Skin epidermis (tissue), 12 donors: Measurements from ENCODE around the gene PRKAR2B.
"Not testable (repeated sequence)": the region's sequence is repeated elsewhere in the genome, so short reads cannot be mapped to it uniquely, and the experiment has no call there.

ENCODE experiments used
- H3K27ac ChIP-seq, 21 experiments: fragments of 200-600 bp; sonication (generic) in 11 of 21; one replicate each; pipeline ENCODE4 v1.5.0; 2020; ENCODE audit warnings: mild to moderate bottlenecking in 3 of 21, inconsistent platforms in 2 of 21, moderate library complexity in 2 of 21
- H3K4me3 ChIP-seq, 7 experiments: fragments of 200-600 bp; sonication (generic) in 2 of 7; one replicate each; pipeline ENCODE4 v1.5.0; 2020; ENCODE audit warnings: inconsistent platforms in 2 of 7, mild to moderate bottlenecking in 2 of 7, moderate library complexity in 1 of 7

Gene PRKAR2B

DNA sequence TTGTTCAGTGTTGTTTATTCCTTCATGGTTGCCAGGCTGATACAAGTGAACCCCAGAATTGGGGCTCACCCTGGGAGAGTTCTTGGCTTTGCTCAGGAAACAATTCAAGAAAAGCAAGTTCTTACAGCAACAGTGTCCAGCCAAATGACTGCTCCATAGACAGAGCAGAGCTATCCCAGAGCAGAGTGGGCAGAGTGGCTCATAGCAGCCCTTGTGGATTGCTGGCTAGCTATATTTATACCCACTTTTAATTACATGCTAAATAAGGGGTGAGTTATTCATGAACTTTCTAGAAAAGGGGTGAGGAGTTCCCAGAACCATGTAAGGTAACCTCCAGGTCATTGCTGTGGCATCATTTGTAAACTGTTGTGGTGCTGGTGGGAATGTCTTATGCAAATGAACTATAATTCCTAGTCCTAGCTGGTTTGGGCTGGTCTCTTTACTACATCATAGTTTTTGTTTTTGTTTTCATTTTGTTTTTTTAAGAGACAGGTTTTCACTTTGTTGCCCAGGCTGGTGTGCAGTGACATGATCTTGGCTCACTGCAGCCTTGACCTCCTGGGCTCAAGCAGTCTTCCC, 64.4 kb downstream of the PRKAR2B start:
- no peak overlapping the region for H3K27ac ChIP-seq

DNA sequence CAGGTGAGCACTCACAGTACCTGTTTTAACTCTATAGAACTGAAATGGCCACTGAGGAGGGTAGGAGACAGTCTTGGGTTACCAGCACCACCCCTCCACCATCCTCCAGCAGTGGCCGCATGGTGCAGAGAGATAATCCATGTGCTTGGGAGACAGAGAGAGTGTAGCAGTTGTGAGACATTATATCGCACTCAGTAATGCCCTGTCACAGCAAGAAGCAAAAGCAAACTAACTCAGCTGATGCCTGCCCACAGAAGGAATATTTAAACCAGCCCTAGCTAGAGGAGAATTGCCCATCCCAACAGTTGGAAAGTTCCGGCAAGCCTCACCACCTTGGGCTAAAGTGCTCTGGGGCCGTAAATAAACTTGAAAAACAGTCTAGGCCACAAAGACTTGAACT, 65.5 kb downstream of the PRKAR2B start:
- no peak overlapping the region for H3K27ac ChIP-seq
- no peak overlapping the region for H3K4me3 ChIP-seq

More for the DNA sequence above, 64.4 kb downstream of the PRKAR2B start:
- H3K4me3 ChIP-seq = no peak overlapping the region

DNA sequence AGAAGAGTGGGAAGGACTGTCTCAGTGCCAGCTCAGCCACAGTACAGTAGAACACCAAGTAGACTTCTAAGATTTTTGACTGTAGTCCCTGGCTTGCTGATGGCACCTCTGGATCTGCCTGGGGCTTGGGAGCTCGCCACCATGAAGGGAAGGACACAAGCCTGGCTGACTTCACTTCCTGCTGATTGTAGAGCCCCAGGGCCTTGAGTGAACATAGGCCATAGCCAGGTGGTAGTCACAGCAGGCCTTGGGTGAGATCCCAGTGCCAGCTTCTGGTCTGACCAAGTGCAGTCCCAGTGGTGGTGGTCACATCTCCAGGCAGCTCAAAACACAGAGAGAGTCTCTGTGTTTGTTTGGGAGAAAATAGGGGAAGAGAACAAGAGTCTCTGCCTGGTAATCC, 66.7 kb downstream of the PRKAR2B start:
- Histone ChIP-seq H3K4me3 (no peak overlapping the region), H3K27ac (no peak overlapping the region)

DNA sequence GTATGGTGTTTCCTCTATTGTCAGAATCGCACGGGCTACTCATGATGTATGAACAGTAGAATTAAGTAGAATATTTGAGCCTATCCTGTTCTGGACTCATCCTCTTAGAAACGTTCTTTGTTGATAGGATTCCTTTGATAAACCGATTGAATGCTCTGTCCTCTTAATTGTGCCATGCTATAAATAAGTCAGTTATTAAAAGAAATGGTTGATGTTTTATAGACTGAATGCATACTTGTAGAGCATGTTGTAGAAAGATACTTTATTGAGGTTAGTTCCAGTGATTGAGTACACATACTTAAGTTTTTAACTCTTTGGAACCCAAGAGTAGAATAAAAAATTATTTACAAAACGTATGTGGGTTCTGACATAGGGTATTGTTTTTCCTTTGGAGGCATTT, 69.4 kb downstream of the PRKAR2B start:
- no peak overlapping the region for H3K27ac ChIP-seq
- H3K4me3 ChIP-seq = no peak overlapping the region

GRCh38 chr7:107115114-107115513, 70.6 kb downstream of the PRKAR2B start:
- Histone ChIP-seq H3K27ac (no peak overlapping the region), H3K4me3 (no peak overlapping the region)

GRCh38 chr7:107115762-107116540, 71.4 kb downstream of the PRKAR2B start:
- Histone ChIP-seq H3K4me3 (no peak overlapping the region), H3K27ac (no peak overlapping the region)

GRCh38 chr7:107118109-107118900, 73.8 kb downstream of the PRKAR2B start:
- Histone ChIP-seq H3K4me3 (no peak overlapping the region), H3K27ac (peak overlapping the region in 1 of 21 experiments; percentile 14)

DNA sequence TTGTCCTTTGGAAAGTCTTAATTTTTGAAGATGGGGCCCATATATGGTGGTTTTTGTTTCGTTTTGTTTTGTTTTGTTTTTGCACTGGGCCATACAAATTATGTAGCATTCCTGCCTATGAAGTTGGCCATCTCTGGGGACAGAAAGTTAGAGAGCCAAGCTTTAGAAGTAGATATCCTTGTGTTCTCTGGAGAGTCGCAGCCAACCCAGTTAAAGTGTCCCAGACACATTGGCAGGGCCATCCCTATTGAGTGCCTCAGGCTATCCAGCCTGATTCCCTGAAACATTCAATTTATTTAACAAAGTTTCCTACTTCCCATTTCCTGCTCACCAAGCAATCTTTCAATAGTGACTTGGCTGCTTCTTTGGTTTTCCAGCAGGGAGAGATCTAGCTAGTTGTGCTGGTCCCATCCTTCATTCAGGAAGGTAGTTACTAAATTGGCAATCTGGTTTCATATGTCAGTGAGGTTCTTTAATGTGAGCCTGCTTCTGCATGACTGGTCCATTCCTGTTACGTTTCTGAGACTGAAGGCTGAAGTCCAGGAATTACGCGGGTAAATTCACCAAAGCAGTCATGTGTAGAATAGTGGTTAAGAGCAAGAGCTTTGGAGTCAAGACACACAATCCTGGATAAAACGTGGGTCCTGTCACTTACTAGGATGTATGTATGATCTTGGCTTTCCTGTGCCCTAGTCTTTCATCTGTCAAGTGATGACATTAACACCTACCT, 75.0 kb downstream of the PRKAR2B start:
- Histone ChIP-seq H3K4me3 (no peak overlapping the region), H3K27ac (no peak overlapping the region)

DNA sequence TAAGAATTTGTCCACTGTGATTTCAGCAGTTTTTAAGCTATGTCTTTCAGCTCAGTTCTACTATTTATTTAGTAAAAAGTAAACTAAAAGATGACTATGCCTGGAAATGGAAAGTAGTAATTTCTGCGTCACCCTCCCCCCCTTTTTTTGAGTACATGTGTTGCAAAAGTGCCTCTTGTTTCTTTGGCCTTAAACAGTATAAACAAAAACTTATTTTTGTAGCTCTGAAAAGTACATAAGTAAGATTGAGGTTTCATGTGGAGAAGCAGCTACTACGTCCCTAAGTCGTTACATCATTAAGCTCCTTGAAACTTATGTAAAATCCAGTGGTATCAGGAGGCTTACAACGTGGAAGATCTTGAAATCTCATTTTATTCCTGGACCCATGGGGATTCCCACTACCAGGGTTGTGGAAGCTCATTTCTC, 78.0 kb downstream of the PRKAR2B start:
- H3K4me3 ChIP-seq = no peak overlapping the region
- H3K27ac ChIP-seq = peak overlapping the region in 1 of 21 experiments; percentile 18

- Histone ChIP-seq H3K27ac (no peak overlapping the region), H3K4me3 (no peak overlapping the region)
These were observed 78.9 kb downstream of the PRKAR2B start for GRCh38 chr7:107123392-107123791.

GRCh38 chr7:107125475-107125874, 81.0 kb downstream of the PRKAR2B start:
- Histone ChIP-seq H3K27ac (peak overlapping the region in 2 of 21 experiments; percentile 6 to 68), H3K4me3 (no peak overlapping the region)

- H3K27ac ChIP-seq = no peak overlapping the region
- H3K4me3 ChIP-seq = no peak overlapping the region
These were observed 83.7 kb downstream of the PRKAR2B start for GRCh38 chr7:107128217-107128616.

- H3K4me3 ChIP-seq = no peak overlapping the region
- no peak overlapping the region for H3K27ac ChIP-seq
These were observed 84.2 kb downstream of the PRKAR2B start for GRCh38 chr7:107128748-107129147.

DNA sequence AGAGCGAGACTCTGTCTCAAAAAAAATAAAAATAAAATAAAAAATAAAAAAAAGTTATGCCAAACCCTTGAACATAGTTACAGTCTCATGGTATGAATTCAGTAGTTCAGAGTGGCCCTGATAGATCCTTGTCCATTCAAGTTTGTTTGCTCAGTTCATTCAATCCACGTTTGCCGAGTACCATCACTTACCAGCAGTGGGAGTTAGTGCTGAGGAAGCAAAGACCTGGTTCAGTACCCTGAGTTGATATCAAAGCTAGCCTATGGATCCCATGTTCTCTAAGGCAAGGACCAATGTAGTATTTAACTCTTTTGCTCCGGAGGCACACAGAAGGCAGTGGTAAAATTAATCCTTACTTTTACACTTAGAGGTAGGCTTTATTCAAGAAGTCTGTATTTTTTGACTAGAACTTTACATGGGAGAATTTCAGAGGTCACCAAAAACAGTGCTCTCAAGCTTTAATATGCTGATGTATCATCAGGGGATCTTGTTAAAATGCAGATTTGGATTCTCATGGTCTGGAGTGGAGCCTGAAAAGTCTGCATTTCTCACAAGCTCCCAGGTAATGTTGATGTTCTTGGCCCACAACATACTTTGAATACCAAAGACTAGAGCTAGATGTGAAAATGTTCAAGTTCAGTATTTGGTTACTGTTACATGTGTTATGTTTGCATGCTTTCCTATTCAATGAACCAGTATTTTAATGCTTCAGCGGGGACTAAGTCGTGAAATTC, 86.1 kb downstream of the PRKAR2B start:
- no peak overlapping the region for H3K4me3 ChIP-seq
- no peak overlapping the region for H3K27ac ChIP-seq

DNA sequence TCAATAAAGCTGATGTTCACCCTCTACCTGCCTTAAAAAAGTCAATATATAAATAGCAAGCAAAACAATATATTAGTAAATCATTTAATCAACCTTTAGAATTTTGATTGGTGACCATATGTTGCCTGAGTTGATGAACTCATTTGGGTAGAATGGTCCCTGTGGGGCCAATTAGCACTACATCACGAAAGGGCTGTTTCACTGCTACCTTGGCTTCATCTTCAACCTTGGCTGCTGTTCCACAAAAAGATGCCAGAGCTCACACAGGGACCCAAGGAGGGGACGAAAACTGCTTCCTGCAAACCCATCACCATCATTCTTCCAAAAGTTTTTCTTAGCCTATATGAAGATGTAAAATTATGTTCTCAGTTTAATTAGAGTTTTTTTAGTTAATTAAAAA, 88.9 kb downstream of the PRKAR2B start:
- Histone ChIP-seq H3K4me3 (no peak overlapping the region), H3K27ac (no peak overlapping the region)

- H3K27ac ChIP-seq = no peak overlapping the region
These were observed 94.4 kb downstream of the PRKAR2B start for GRCh38 chr7:107138696-107139420.

GRCh38 chr7:107143875-107144274, 99.4 kb downstream of the PRKAR2B start:
- H3K27ac ChIP-seq, H3K4me3 ChIP-seq: not testable (repeated sequence)

More at GRCh38 chr7:107138696-107139420, 94.4 kb downstream of the PRKAR2B start:
- H3K4me3 ChIP-seq = no peak overlapping the region

DNA sequence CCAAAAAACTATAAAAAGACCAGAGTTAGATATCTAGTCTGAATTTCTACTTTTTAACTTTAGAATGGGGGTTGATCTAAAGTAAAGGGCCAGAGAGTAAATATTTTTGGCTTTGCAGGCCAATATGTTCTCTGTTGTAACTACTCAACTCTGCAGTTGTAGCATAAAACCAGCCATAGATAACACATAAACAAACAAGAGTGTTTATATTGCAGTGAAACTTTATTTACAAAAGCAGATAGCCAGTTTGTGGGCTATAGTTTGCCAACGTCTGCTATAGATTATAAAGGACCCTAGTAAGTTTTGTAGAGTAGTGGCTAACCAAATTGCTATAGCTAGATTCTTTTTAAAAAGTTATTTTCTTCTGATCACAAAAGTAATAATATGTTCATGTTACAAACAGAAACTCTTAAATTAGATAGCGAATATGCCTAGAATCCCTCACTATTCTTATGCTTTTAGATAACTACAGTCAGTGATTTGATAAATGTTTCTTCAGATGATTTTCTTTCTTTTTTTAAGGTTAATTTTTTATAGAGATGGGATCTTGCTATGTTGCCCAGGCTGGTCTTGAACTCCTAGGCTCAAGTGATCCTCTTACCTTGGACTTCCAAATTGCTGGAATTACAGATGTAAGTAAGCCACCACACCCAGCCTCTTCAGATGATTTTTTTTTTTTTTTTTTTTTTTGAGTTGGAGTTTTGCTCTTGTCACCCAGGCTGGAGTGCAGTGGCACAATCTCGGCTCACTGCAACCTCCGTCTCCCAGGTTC, 100.7 kb downstream of the PRKAR2B start:
- no peak overlapping the region for H3K4me3 ChIP-seq
- H3K27ac ChIP-seq = no peak overlapping the region
